ENCODE results near the gene IFI44. TPM values are rescaled to one million over a fixed set of nuclear protein-coding genes. Genes with fewer than 3 reads are reported as not detected.

The IFI44 gene
- total RNA-seq, 1 donor from 2014 or later: 5.9 TPM

GRCh38 chr1:78687914-78688313, 38.3 kb downstream of the IFI44 start:
- TF ChIP-seq, protein P1, sequence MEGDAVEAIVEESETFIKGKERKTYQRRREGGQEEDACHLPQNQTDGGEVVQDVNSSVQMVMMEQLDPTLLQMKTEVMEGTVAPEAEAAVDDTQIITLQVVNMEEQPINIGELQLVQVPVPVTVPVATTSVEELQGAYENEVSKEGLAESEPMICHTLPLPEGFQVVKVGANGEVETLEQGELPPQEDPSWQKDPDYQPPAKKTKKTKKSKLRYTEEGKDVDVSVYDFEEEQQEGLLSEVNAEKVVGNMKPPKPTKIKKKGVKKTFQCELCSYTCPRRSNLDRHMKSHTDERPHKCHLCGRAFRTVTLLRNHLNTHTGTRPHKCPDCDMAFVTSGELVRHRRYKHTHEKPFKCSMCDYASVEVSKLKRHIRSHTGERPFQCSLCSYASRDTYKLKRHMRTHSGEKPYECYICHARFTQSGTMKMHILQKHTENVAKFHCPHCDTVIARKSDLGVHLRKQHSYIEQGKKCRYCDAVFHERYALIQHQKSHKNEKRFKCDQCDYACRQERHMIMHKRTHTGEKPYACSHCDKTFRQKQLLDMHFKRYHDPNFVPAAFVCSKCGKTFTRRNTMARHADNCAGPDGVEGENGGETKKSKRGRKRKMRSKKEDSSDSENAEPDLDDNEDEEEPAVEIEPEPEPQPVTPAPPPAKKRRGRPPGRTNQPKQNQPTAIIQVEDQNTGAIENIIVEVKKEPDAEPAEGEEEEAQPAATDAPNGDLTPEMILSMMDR (IDR thresholded peaks at IDR 0.05): no peak
- no peaks in the 10 kb centered on the region for H3K36me3 ChIP-seq
- H3K4me1 ChIP-seq: no peaks in the 10 kb centered on the region
- H3K9me3 ChIP-seq: no peaks in the 10 kb centered on the region
- intact Hi-C loops (cut with DNase I): no loop called here
- no peak for DNase-seq (ENCODE audit: low spot score in 2 of 2)
- no peak overlapping the region for H3K4me3 ChIP-seq
- no peaks in the 10 kb centered on the region for H3K27me3 ChIP-seq
- no peak overlapping the region for H3K27ac ChIP-seq

- Histone ChIP-seq H3K9me3 (no peaks in the 10 kb centered on the region), H3K27ac (no peak overlapping the region), H3K36me3 (no peaks in the 10 kb centered on the region), H3K4me1 (no peaks in the 10 kb centered on the region), H3K27me3 (no peaks in the 10 kb centered on the region), H3K4me3 (no peak overlapping the region)
- no peak for DNase-seq (ENCODE audit: low spot score in 2 of 2)
- TF ChIP-seq, protein P1 (IDR thresholded peaks at IDR 0.05): no peak
- intact Hi-C loops (cut with DNase I): no loop called here
These were observed 39.1 kb downstream of the IFI44 start for GRCh38 chr1:78688697-78689096.

- TF ChIP-seq, protein P1 (IDR thresholded peaks at IDR 0.05): no peak
- no peak overlapping the region for H3K4me3 ChIP-seq
- H3K27me3 ChIP-seq: no peaks in the 10 kb centered on the region
- no peaks in the 10 kb centered on the region for H3K4me1 ChIP-seq
- DNase-seq (ENCODE audit: low spot score in 2 of 2): no peak
- H3K36me3 ChIP-seq: no peaks in the 10 kb centered on the region
- H3K9me3 ChIP-seq: no peaks in the 10 kb centered on the region
- intact Hi-C loops (cut with DNase I): no loop called here
- H3K27ac ChIP-seq: no peak overlapping the region
These were observed 40.9 kb downstream of the IFI44 start for GRCh38 chr1:78690516-78690915.

DNA sequence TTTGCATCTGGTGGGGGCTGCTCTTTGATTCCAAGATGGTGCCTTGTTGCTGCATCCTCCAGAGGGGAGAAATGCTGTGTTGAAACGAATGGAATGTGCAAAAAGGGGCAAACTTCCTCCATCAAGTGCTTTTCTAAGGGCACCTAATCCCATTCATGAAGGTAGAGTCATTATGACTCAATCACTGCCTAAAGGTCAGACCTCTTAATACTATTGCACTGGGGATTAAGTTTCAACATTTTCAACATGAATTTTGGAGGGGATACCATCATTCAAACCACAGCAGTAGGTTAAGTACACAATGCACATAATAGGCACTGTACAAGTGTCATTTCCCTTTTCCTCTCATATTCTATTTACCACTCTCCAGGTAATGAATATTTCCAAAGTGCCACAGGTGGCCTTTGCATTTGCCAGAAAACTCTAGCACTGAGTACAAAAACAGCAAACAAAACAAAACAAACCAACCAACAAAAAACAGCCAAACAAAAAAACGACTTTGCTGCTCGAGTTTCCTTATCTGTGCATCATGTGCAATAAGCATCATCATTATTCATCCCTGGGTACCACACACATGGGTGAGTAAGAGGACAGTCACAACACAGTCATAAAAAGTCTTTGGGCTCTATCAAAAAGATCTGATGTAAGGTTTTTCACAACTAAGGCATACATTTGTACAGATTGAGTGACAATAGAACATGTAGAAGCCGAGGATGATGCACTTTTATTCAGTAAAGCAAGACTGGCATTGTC, 42.5 kb downstream of the IFI44 start:
- Histone ChIP-seq H3K9me3 (no peaks in the 10 kb centered on the region), H3K4me3 (no peak overlapping the region), H3K27ac (no peak overlapping the region), H3K27me3 (no peaks in the 10 kb centered on the region), H3K36me3 (no peaks in the 10 kb centered on the region), H3K4me1 (no peaks in the 10 kb centered on the region)
- TF ChIP-seq, protein P1 (IDR thresholded peaks at IDR 0.05): no peak
- intact Hi-C loops (cut with DNase I): no loop called here
- no peak for DNase-seq (ENCODE audit: low spot score in 2 of 2)

DNA sequence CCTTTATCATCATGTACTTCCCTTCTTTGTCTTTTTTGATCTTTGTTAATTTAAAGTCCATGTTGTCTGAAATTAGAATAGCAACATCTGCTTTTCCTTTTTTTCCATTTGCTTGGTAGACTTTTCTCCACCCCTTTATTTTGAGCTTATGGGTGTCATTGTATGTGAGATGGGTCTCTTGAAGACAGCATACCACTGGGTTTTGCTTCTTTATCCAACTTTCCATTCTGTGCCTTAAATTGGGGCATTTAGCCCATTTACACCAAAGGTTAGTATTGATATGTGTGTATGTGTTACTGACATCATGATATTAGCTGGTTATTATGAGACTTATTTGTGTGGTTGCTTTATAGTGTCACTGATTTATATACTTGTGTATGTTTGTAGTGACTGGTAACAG, 50.2 kb downstream of the IFI44 start:
- Histone ChIP-seq H3K9me3 (no peaks in the 10 kb centered on the region), H3K27me3 (no peaks in the 10 kb centered on the region), H3K4me1 (no peaks in the 10 kb centered on the region), H3K4me3 (no peak overlapping the region), H3K27ac (no peak overlapping the region), H3K36me3 (no peaks in the 10 kb centered on the region)
- TF ChIP-seq, protein P1 (IDR thresholded peaks at IDR 0.05): no peak
- intact Hi-C loops (cut with DNase I): no loop called here
- no peak for DNase-seq (ENCODE audit: low spot score in 2 of 2)
